Ishikawa (cell line): ENCODE results near the gene DNPEP.
A peak's percentile ranks its signal among the peaks of the same experiment; 100 is the strongest.

Experiments used
- CEBPB ChIP-seq: IDR thresholded peaks from 2 replicates; pipeline ENCODE4 v1.6.1; 2012
- CREB1 ChIP-seq: IDR thresholded peaks from 2 replicates; pipeline ENCODE4 v1.6.1; 2012; ENCODE audit warnings: low read depth
- EGR1 ChIP-seq: IDR thresholded peaks from 2 replicates; pipeline ENCODE4 v1.6.1; 2012
- EP300 ChIP-seq: IDR thresholded peaks from 2 replicates; pipeline ENCODE4 v1.6.1; 2012; ENCODE audit warnings: borderline replicate concordance
- MAX ChIP-seq: IDR thresholded peaks from 2 replicates; pipeline ENCODE4 v1.6.1; 2012
- NFIC ChIP-seq: IDR thresholded peaks from 2 replicates; pipeline ENCODE4 v1.6.1; 2012
- RAD21 ChIP-seq: IDR thresholded peaks from 2 replicates; pipeline ENCODE4 v1.6.1; 2012; ENCODE audit warnings: low read depth
- TAF1 ChIP-seq: IDR thresholded peaks from 2 replicates; pipeline ENCODE4 v1.6.1; 2012; ENCODE audit warnings: low read depth, mild to moderate bottlenecking
- TEAD4 ChIP-seq: IDR thresholded peaks from 2 replicates; pipeline ENCODE4 v1.6.1; 2012
- USF1 ChIP-seq: IDR thresholded peaks from 2 replicates; pipeline ENCODE4 v1.6.1; 2012
- YY1 ChIP-seq: IDR thresholded peaks from 2 replicates; pipeline ENCODE4 v1.6.1; 2012; ENCODE audit warnings: low read depth
- ZBTB7A ChIP-seq: IDR thresholded peaks from 2 replicates; pipeline ENCODE4 v1.6.1; 2012; ENCODE audit warnings: low read depth
- TF ChIP-seq, protein P1 (sequence below): IDR thresholded peaks from 2 replicates; pipeline ENCODE4 v1.6.1; 2012; ENCODE audit warnings: low read depth, mild to moderate bottlenecking

- no peak for TF ChIP-seq EGR1
- no peak for TF ChIP-seq EP300
- TF ChIP-seq USF1, result peak; percentile 85
- no peak for TF ChIP-seq CEBPB
- TF ChIP-seq CREB1, result no peak
- no peak for TF ChIP-seq ZBTB7A
- peak; percentile 73 for TF ChIP-seq MAX
- peak; percentile 66 for TF ChIP-seq TAF1
- TF ChIP-seq, protein P1, sequence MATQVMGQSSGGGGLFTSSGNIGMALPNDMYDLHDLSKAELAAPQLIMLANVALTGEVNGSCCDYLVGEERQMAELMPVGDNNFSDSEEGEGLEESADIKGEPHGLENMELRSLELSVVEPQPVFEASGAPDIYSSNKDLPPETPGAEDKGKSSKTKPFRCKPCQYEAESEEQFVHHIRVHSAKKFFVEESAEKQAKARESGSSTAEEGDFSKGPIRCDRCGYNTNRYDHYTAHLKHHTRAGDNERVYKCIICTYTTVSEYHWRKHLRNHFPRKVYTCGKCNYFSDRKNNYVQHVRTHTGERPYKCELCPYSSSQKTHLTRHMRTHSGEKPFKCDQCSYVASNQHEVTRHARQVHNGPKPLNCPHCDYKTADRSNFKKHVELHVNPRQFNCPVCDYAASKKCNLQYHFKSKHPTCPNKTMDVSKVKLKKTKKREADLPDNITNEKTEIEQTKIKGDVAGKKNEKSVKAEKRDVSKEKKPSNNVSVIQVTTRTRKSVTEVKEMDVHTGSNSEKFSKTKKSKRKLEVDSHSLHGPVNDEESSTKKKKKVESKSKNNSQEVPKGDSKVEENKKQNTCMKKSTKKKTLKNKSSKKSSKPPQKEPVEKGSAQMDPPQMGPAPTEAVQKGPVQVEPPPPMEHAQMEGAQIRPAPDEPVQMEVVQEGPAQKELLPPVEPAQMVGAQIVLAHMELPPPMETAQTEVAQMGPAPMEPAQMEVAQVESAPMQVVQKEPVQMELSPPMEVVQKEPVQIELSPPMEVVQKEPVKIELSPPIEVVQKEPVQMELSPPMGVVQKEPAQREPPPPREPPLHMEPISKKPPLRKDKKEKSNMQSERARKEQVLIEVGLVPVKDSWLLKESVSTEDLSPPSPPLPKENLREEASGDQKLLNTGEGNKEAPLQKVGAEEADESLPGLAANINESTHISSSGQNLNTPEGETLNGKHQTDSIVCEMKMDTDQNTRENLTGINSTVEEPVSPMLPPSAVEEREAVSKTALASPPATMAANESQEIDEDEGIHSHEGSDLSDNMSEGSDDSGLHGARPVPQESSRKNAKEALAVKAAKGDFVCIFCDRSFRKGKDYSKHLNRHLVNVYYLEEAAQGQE, result no peak
- TF ChIP-seq YY1, result no peak
- no peak for TF ChIP-seq TEAD4
- no peak for TF ChIP-seq RAD21
- no peak for TF ChIP-seq NFIC
Observed at GRCh38 chr2:219387306-219388120, at the start of gene DNPEP.
